ENCODE data around the gene CD163L1.

The CD163L1 gene

DNA sequence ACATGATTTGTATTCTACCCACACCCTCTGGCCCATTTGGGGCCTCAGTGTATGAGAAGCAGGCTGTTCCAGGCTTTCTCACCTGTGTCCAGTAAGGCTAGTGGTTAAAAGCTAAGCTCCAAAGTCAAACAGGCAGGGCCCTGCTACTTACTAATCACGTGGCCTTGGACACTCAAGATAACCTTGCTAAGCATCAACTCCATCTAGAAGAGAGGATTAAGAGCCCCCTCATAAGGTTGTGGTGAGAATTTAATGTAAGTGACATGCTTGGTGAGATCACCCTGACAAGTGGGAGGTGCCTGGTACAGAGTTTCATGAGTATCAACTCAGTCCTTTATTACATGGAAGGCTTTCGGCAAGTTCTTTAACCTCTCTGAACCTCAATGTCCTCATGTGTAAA is 122.3 kb downstream of the CD163L1 start:
- no peak for DNase-seq

DNA sequence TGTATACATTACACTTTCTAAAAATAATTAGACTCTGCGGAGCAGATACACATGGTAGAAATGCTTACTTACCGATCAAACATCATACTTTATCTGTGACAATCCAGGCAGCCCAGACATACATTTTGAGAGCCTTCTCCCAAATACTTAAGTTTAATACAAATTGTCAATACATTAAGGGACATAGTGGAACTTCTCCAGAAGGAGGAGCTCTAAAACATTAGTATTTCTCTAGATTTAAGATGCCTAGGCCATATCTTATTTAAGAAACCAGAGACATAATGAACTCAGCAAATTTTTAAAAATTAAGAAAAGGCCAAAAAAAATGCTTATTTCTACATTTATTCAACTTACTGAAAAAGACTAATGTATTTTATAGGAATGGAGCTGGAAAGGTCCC is 124.0 kb downstream of the CD163L1 start:
- DNase-seq = no peak

DNA sequence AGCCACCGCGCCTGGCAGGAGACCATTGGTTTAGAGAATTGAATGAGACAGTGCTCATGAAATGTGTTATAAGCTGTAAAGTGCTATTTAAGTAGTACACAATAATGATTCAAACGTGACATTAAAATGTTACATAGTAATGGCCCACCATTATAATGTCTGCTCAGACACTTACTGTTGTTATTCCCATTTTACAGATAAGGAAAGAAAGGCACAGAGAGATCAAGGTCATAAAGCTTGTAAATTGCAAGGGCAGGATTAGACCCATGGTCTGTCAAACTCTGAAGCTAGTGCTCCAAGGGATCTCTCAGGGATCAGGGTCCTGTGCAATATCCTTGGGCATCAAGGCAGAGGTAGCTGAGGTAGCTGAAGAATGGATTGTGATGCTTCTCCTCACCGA is 133.9 kb downstream of the CD163L1 start:
- DNase-seq = no peak

All from NCI-H146 (cell line).